Measurements from ENCODE around the gene ZNF385C.

- TF ChIP-seq CTCF (IDR thresholded peaks at IDR 0.05) (no peak), POLR2A (IDR thresholded peaks at IDR 0.05) (no peak)
These were observed 96.5 kb downstream of the ZNF385C start for GRCh38 chr17:42001729-42002128.
